ENCODE results near the gene EGFLAM.
A peak's percentile ranks its signal among the peaks of the same experiment; 100 is the strongest.

EGFLAM gene

DNA sequence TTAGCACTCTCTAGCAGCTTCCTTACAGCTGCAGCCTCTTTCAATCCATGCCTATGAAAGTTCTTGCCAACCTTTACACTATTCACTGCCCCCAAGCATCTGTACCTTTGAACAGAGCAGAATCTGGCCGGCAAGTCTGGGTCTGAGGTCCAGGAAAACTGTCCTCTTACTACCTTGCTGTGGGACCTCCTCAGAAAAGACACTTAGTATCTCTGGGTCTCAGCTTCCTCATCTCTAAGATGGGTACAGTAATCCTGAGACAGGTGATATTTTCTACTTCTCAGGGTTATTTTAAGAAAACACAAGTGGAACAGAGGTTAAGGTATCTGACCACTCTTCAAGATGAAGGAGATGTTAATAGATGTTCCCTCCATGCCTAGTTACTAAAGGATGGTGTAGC is 120.2 kb downstream of the EGFLAM start:
- H3K9ac ChIP-seq (ENCODE audit: insufficient read length), result no peak overlapping the region
- TF ChIP-seq FOXP2 (optimal IDR thresholded peaks at IDR 0.05; ENCODE audit: control extremely low read depth, extremely low read length, insufficient read depth) (no peak), POLR2AphosphoS5 (IDR thresholded peaks at IDR 0.05; ENCODE audit: borderline replicate concordance, low read depth, low read length) (no peak), EZH2 (IDR thresholded peaks at IDR 0.05) (no peak)
- no peak for DNase-seq (ENCODE audit: low read depth, low spot score)
- H3K9me3 ChIP-seq (ENCODE audit: low read depth, low read length), result no peaks in the 10 kb centered on the region
- H3K27ac ChIP-seq, result no peak overlapping the region
- H3K4me3 ChIP-seq, result no peak overlapping the region
- no peaks in the 10 kb centered on the region for H3K36me3 ChIP-seq (ENCODE audit: insufficient read depth, low read length)

DNA sequence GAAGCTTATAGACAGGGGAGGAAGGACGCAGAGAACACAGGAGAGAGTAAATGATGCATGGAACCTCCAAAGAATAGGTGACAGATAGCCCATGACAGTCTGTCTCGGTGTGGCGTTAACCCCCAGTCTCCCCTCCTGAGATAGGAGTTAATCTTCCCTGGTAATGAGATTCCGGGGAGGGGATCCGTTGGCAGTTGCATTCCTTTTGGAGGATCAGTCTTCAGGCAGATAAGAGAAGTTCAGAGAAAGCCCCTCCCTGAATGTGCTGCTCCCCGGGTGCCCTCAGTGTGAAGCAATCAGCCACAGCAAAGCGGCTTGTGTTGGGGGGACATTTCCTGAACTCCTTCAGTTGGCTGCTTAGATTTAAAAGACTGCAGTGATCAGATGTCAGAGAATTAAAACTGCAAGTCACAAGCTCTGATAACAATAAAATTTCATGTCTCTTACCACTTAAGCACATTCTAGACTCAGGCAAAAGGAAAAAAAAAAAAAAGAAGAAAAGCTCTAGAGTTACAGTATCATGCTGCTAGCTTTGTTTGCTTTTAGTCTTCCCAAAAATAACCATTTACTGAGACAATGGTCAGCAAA is 121.1 kb downstream of the EGFLAM start:
- TF ChIP-seq POLR2AphosphoS5 (IDR thresholded peaks at IDR 0.05; ENCODE audit: borderline replicate concordance, low read depth, low read length) (no peak), EZH2 (IDR thresholded peaks at IDR 0.05) (no peak), FOXP2 (optimal IDR thresholded peaks at IDR 0.05; ENCODE audit: control extremely low read depth, extremely low read length, insufficient read depth) (peak; percentile 15)
- H3K4me3 ChIP-seq, result peak overlapping the region; percentile 52
- H3K36me3 ChIP-seq (ENCODE audit: insufficient read depth, low read length), result no peaks in the 10 kb centered on the region
- peak overlapping the region; percentile 94 for H3K27ac ChIP-seq
- H3K9me3 ChIP-seq (ENCODE audit: low read depth, low read length), result no peaks in the 10 kb centered on the region
- peak; percentile 10 for DNase-seq (ENCODE audit: low read depth, low spot score)
- peak overlapping the region; percentile 67 for H3K9ac ChIP-seq (ENCODE audit: insufficient read length)

DNA sequence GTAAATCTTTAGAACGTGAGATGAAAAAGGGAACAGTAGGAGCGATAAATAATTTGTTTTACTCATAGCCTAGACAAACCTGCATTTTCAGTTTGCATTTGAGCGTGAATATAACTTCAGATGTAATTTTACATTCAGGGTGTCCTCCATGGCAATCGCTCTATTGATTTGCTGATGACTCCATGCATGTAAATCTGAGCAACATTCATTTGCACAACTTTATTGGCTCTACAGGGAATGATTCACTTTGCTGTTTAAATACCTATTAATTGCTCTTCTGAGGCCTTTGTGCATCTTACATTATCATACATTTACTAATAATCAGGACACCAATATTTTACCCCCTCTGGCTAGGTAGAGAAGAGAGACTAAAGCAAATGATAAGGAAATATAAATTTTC is 122.2 kb downstream of the EGFLAM start:
- no peaks in the 10 kb centered on the region for H3K9me3 ChIP-seq (ENCODE audit: low read depth, low read length)
- no peak for DNase-seq (ENCODE audit: low read depth, low spot score)
- no peaks in the 10 kb centered on the region for H3K36me3 ChIP-seq (ENCODE audit: insufficient read depth, low read length)
- peak overlapping the region; percentile 67 for H3K9ac ChIP-seq (ENCODE audit: insufficient read length)
- peak overlapping the region; percentile 94 for H3K27ac ChIP-seq
- no peak for TF ChIP-seq FOXP2 (optimal IDR thresholded peaks at IDR 0.05; ENCODE audit: control extremely low read depth, extremely low read length, insufficient read depth)
- TF ChIP-seq EZH2 (IDR thresholded peaks at IDR 0.05), result no peak
- no peak for TF ChIP-seq POLR2AphosphoS5 (IDR thresholded peaks at IDR 0.05; ENCODE audit: borderline replicate concordance, low read depth, low read length)
- no peak overlapping the region; the same call in 1 of the 2 replicates for H3K4me3 ChIP-seq

DNA sequence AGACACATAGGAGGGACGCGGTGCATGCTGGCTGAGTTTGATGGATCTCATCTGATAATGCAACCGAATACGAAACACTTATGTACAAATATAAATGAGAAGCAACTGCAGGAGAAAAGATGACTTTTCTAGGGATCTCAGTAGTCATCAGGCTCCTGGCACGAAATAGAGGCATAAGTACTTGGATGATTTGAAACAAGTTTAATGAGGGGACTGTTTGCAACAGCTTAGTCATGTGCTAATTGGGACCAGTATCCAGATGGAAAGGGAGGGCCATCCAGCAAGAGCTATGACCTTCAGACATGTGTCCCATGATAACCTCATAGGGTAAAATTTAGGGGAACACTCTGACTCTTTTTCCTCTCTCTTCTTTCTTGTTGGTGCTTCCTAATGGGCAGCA is 123.0 kb downstream of the EGFLAM start:
- H3K9ac ChIP-seq (ENCODE audit: insufficient read length), result no peak overlapping the region
- H3K4me3 ChIP-seq, result no peak overlapping the region
- H3K27ac ChIP-seq, result peak overlapping the region; percentile 19; the same call in 1 of the 2 replicates
- H3K9me3 ChIP-seq (ENCODE audit: low read depth, low read length), result no peaks in the 10 kb centered on the region
- no peak for TF ChIP-seq POLR2AphosphoS5 (IDR thresholded peaks at IDR 0.05; ENCODE audit: borderline replicate concordance, low read depth, low read length)
- no peak for DNase-seq (ENCODE audit: low read depth, low spot score)
- H3K36me3 ChIP-seq (ENCODE audit: insufficient read depth, low read length), result no peaks in the 10 kb centered on the region

DNA sequence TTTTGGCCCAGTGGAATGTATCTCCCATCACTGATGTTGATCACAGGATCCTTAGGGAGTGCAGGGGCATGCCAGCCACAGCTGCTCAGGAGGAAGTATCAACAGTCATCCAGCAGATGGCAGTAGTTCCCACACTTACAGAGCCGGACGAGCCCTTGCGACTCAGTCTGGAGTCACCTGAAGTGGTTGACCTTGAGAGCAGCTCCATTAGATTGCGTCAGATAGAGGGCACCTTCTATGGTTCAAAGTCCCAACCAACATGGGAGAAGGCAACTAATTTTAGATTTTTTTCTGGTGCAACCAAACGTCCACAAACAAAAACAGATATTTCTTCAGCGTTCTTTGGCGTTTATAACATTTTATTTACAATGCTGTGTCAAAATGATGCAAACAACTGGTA is 124.5 kb downstream of the EGFLAM start:
- no peak overlapping the region for H3K9ac ChIP-seq (ENCODE audit: insufficient read length)
- peak; percentile 42 for DNase-seq (ENCODE audit: low read depth, low spot score)
- TF ChIP-seq POLR2AphosphoS5 (IDR thresholded peaks at IDR 0.05; ENCODE audit: borderline replicate concordance, low read depth, low read length), result no peak
- TF ChIP-seq FOXP2 (optimal IDR thresholded peaks at IDR 0.05; ENCODE audit: control extremely low read depth, extremely low read length, insufficient read depth), result no peak
- no peak for TF ChIP-seq EZH2 (IDR thresholded peaks at IDR 0.05)
- H3K27ac ChIP-seq, result no peak overlapping the region
- H3K4me3 ChIP-seq, result no peak overlapping the region
- no peaks in the 10 kb centered on the region for H3K36me3 ChIP-seq (ENCODE audit: insufficient read depth, low read length)
- H3K9me3 ChIP-seq (ENCODE audit: low read depth, low read length), result no peaks in the 10 kb centered on the region

DNA sequence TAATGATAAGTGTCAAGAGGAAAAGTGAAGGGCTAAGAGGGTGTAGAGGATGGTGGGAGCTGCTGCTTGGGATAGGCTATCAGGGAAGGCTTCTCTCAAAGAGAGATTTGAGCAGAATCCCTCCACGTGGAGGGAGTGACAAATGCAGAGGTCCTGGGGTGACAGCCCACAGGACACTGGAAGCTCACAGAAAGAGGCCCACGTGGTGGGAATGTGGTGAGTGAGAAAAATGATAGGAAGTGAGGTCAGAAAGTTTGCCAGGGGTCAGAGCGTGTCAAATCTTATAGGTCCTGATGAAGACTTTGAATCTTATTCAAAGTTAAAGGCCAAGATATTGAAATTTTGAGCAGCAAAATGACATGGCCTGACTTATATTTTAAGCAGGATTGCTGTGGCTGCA is 125.3 kb downstream of the EGFLAM start:
- Histone ChIP-seq H3K9me3 (ENCODE audit: low read depth, low read length) (no peaks in the 10 kb centered on the region), H3K4me3 (no peak overlapping the region), H3K27ac (no peak overlapping the region), H3K9ac (ENCODE audit: insufficient read length) (no peak overlapping the region), H3K36me3 (ENCODE audit: insufficient read depth, low read length) (no peaks in the 10 kb centered on the region)
- DNase-seq (ENCODE audit: low read depth, low spot score), result no peak
- TF ChIP-seq POLR2AphosphoS5 (IDR thresholded peaks at IDR 0.05; ENCODE audit: borderline replicate concordance, low read depth, low read length) (no peak), EZH2 (IDR thresholded peaks at IDR 0.05) (no peak), FOXP2 (optimal IDR thresholded peaks at IDR 0.05; ENCODE audit: control extremely low read depth, extremely low read length, insufficient read depth) (no peak)

DNA sequence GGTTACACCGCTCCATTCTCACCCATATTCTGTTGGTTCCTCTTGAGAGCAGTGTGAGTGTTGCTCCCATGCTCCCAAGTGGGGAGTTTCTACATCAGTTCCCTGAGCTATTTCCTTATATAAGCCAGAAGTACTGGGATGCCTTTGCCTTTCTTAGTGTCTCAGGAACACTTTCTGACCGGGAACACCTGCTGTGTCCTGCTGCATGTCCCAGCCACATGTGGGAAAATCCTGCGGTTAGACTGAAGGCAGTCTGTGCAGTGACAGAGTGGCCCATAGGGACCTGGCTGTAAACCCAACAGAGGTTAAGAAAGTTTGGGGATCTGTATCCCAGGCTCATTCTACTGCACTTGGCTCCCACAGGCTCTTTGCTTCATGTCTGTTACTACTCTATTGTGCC is 126.0 kb downstream of the EGFLAM start:
- no peak for TF ChIP-seq FOXP2 (optimal IDR thresholded peaks at IDR 0.05; ENCODE audit: control extremely low read depth, extremely low read length, insufficient read depth)
- TF ChIP-seq EZH2 (IDR thresholded peaks at IDR 0.05), result no peak
- no peak for TF ChIP-seq POLR2AphosphoS5 (IDR thresholded peaks at IDR 0.05; ENCODE audit: borderline replicate concordance, low read depth, low read length)
- DNase-seq (ENCODE audit: low read depth, low spot score), result no peak
- Histone ChIP-seq H3K27ac (no peak overlapping the region; the same call in 1 of the 2 replicates), H3K9me3 (ENCODE audit: low read depth, low read length) (no peaks in the 10 kb centered on the region), H3K4me3 (no peak overlapping the region), H3K9ac (ENCODE audit: insufficient read length) (no peak overlapping the region), H3K36me3 (ENCODE audit: insufficient read depth, low read length) (no peaks in the 10 kb centered on the region)

DNA sequence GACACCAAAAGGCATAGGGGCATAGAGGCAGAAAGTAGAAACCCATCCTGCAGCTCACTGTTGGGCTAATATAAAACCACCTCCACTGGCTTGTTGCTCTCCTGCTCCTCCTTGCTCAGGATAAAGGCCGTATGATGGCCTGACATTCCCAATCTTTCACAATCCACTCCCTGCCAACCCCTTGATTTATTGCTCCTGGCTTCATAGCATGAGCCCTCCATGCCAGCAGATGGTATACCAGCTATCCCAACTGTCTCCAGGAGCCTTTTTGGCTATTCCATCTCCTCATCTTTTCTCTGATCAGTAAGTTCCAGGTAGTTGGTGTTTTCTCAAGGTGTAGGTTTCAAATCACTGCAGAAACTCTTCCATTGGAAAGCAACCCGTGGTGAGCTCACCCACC is 128.8 kb downstream of the EGFLAM start:
- no peak overlapping the region for H3K9ac ChIP-seq (ENCODE audit: insufficient read length)
- no peaks in the 10 kb centered on the region for H3K9me3 ChIP-seq (ENCODE audit: low read depth, low read length)
- no peak for TF ChIP-seq FOXP2 (optimal IDR thresholded peaks at IDR 0.05; ENCODE audit: control extremely low read depth, extremely low read length, insufficient read depth)
- no peak for TF ChIP-seq EZH2 (IDR thresholded peaks at IDR 0.05)
- TF ChIP-seq POLR2AphosphoS5 (IDR thresholded peaks at IDR 0.05; ENCODE audit: borderline replicate concordance, low read depth, low read length), result no peak
- H3K36me3 ChIP-seq (ENCODE audit: insufficient read depth, low read length), result no peaks in the 10 kb centered on the region
- no peak overlapping the region for H3K27ac ChIP-seq
- no peak overlapping the region for H3K4me3 ChIP-seq
- no peak for DNase-seq (ENCODE audit: low read depth, low spot score)

DNA sequence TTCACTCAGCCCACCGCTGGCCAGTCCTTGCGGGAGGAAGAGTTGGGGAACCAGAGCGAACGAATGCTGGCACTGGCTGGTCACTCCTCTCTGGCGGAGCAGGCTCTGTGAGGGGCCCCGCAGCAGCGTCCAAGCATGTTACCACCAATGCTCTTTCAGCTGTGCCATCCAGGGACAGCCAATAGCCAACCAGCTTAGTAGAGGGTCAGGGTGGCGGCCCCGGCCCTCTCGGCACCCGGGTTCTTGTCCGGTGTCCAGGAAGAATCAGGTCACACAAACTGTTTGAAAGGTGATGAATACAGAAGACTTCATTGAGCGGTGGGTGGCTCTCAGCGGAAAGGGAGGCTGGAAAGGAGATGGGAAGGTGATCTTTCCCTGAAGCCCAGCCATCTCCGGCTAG is 135.3 kb downstream of the EGFLAM start:
- H3K4me3 ChIP-seq, result no peak overlapping the region
- H3K27ac ChIP-seq, result no peak overlapping the region
- TF ChIP-seq EZH2 (IDR thresholded peaks at IDR 0.05) (no peak), POLR2AphosphoS5 (IDR thresholded peaks at IDR 0.05; ENCODE audit: borderline replicate concordance, low read depth, low read length) (no peak), FOXP2 (optimal IDR thresholded peaks at IDR 0.05; ENCODE audit: control extremely low read depth, extremely low read length, insufficient read depth) (no peak)
- H3K9ac ChIP-seq (ENCODE audit: insufficient read length), result no peak overlapping the region
- H3K36me3 ChIP-seq (ENCODE audit: insufficient read depth, low read length), result no peaks in the 10 kb centered on the region
- no peaks in the 10 kb centered on the region for H3K9me3 ChIP-seq (ENCODE audit: low read depth, low read length)
- no peak for DNase-seq (ENCODE audit: low read depth, low spot score)

Data from SK-N-MC (cell line).